Measurements from ENCODE around the gene HIRA.
"Not testable (repeated sequence)": the region's sequence is repeated elsewhere in the genome, so short reads cannot be mapped to it uniquely, and the experiment has no call there.

Gene HIRA

GRCh38 chr22:19323420-19323819, 108.1 kb downstream of the HIRA start:
- DNase-seq, result not testable (repeated sequence)

DNA sequence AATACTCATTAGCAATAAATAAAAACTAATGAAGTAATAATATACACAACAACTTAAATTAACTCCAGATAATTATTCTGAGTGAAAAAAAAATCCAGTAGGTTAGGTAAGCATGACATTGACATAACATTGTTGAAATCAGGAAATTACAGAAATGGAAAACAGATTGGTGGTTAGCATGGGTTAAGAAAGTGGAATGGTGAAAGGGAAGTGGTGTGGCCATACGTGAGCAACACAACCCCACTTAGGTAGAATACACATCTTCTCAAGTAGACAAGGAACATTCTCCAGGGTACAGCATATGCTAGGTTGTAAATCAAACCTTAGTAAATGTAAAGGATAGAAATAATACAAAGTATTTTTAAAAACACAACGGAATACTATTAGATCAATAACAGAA, 109.8 kb downstream of the HIRA start:
- no peak for DNase-seq

DNA sequence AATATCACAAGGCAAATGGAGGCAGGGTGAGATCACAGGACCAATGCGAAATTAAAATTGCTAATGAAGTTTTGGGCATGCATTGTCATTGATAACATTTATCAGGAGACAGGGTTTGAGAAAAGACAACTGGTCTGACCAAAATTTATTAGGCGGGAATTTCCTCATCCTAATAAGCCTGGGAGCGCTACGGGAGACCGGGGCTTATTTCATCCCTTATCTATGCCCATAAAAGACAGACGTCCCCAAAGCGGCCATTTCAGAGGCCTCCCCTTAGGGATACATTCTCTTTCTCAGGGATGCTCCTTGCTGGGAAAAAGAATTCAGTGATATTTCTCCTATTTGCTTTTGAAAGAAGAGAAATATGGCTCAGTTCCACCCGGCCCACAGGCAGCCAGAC, 111.4 kb downstream of the HIRA start:
- not testable (repeated sequence) for DNase-seq

DNA sequence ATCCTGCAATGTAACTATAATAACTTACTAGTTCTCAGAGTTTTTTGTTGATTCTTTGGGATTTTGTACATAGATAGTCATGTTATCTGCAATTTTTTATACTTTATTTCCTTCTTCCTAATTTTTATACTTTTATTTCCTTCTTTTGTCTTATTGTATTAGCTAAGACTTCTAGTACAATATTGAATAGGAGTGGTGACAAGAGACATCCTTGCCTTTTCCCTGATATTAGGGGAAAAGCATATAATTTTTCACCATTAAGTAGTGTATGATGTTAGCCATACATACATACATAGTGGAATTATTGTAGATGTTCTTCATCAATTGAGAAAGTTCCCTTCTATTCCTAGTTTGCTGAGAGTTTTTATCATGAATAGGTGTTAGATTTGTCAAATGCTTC, 112.3 kb downstream of the HIRA start:
- DNase-seq, result no peak

DNA sequence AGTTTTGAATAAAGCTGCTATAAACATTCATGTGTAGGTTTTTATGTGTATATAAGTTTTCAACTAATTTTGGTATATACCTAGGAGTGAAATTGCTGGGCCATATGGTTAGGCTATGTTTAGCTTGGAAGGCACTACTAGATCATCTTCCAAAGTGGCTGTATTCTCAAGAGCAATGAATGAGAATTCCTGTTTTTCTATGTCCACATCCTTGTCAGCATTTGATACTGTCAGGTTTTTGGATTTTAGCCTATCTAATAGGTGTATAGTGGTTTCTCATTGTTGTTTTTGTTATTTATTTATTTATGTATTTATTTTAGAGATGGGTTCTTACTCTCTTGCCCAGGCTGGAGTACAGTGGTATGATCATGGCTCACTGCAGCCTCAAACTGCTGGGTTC, 113.7 kb downstream of the HIRA start:
- DNase-seq, result no peak

DNA sequence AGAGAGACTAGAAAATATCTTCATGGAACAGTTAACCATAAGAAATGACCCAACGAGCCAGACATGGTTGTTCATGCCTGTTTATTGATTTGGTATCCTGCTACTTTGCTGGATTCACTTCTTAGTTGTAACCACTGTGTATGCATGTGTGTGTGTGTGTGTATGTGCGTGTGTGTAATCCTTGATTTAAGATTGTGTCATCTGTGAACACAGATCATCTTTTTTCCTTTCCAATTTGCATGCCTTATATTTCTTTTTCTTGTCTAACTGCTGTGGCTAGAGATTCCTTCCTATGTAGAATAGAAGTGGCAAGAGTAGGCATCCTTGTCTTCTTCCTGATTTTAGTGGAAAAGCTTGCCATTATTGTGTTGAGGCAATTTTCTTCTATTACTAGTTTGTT, 123.7 kb downstream of the HIRA start:
- DNase-seq, result no peak

GRCh38 chr22:19306535-19306934, 125.0 kb downstream of the HIRA start:
- not testable (repeated sequence) for DNase-seq

GRCh38 chr22:19304547-19304946, 127.0 kb downstream of the HIRA start:
- DNase-seq, result no peak

- DNase-seq, result no peak
Observed at GRCh38 chr22:19303785-19304184, 127.7 kb downstream of the HIRA start.

GRCh38 chr22:19295733-19296132, 135.8 kb downstream of the HIRA start:
- no peak for DNase-seq

- DNase-seq, result no peak
Observed at GRCh38 chr22:19292458-19293230, 138.9 kb downstream of the HIRA start.

- peak; percentile 77 for DNase-seq
Observed at GRCh38 chr22:19291580-19292457, 139.7 kb downstream of the HIRA start, which contains the start of gene CLTCL1. Gene CLTCL1 (minus strand): TSS chr22:19291719. CDS start chr22:19291641, 78 bp downstream.

GRCh38 chr22:19291218-19291579, 140.3 kb downstream of the HIRA start:
- DNase-seq, result no peak

DNA sequence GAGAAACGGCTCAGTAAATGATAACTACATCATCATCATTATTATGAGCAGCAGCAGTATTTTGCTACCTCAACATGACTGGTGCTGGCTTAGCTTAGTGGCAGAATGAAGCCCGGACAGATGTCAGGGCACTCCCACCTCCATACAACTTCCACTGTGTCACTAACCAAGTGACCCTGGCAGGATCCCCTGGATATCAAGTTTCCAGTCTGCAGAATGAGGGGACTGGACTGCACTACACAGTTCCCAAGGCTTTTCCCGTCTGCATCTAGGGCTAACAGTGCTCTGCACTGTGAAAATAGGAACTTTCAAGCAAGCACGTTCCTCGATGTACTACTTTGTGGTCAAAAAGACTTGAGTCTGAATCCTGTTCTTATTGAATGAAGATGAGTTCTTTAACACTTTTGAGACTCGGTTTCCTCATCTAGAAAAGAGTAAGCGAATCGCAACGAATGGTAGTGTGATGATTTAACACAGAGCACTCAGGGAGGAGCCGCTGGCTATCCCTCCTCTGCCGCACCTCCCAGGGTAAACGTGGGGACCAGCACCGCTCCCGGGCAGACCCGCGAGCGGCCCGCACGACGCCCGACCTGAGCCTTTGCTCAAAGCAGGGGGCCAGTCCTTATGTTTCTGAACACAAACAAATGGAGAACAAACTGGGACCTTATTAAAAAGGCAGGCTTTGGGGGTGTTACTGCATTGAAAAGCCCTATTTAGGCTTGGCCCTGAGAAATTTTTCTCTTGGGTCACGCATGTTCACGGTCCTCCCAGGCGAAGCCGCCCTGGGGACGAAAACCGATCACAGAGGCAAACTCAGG, 140.9 kb downstream of the HIRA start:
- DNase-seq, result no peak

GRCh38 chr22:19289475-19290161, 141.9 kb downstream of the HIRA start:
- DNase-seq, result no peak

- DNase-seq, result no peak
Observed at GRCh38 chr22:19287889-19288288, 143.6 kb downstream of the HIRA start.

DNA sequence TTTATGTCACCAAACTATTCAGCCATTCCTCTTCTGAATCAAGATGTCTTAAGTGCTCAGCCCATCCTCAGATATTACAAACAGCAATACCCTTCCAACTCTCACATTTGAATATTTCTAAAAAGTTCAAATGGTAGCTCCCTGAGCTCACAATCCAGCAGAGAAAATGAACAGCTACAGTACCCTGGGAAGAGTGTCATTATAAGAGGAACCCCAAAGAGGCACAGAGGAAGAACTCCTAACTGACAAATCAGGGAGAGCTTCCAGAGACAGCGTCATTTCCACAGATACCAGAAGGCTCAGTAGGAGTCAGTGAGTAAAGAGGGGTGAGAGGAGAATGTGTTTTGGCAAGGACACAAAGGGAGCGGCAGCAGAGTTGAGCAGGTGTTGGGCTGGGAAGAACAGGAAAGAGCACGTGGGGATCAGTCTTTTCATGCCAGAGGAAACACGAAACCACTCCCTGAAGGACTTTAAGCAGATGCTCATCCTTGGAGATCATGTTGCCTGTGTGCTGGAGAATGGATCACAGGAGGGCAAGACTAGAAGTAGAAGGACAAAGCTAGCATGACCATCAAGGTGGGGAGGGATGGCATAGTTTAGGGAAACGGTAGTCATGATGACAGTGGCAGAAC, 144.3 kb downstream of the HIRA start:
- no peak for DNase-seq

DNA sequence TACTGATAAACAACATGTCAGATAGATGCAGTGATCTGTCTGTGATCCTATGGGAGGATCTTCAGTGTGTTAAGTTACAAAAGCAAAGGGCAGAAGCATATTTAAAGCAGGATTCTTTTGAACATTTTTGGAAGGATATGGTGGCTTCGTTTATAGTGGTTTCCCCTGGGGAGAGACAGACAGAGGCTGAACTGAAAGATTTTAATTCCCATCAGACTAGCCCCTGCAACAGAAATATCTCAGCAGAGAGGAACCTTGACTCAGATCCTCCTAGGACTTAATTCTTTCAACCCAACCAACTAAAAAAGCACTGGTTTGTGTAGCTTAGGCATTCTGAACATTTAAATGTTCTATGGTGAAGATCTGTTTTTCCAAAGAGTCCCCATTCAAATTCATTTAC, 145.7 kb downstream of the HIRA start:
- no peak for DNase-seq
